Stimulated activated CD8-positive, alpha-beta memory T cell treated with anti-CD3 and anti-CD28 coated beads, Interleukin-4, amount 100 ng/mL, for 4 hours (primary cell): Measurements from ENCODE around the gene ADTRP.

ENCODE experiments used
- DNase-seq, 2 donors: peaks; one replicate each; pipeline ENCODE4 v3.0.0-alpha.2; 2020; ENCODE audit warnings: low read depth in 2 of 2, low spot score in 1 of 2

ADTRP gene

DNA sequence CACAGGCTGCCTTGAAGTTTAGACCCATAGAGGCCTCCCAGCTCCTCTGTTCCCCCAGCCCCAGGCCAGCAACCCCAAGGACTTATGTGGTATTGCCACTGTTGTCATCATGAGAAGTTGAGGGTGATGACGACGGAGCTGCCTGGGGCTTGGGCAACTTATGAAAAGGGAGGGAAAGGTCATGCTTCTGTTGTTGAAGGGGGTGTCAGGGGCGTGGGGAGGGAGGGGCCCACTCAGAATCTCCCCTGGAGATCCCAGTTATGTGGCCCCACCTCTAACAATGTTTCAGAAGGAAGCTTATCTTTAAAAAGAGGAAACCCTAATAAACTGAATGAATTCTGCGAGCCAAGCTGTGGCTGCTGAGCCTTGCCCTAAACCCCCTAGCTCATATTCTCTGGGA, 4.2 kb downstream of the ADTRP start:
- DNase-seq, result no peak

DNA sequence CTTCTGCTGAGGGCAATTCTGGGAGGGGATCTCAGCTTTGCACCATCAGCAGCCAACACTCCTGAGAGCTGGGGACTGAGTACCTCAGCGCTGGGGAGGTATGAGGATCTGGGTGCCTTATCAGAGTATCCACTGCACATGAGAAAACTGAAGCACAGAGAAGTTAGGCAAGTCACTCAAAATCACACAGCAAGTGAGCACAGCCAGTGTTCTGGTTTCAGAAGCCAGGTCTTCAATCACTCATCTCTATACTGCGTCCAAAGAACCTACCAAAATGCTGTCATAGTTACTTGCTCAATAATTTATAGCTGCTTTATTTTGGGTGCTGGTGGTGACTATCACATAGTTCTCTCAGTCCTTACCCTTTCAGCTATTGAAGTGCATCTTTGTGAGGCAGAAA, 5.0 kb downstream of the ADTRP start:
- no peak for DNase-seq

DNA sequence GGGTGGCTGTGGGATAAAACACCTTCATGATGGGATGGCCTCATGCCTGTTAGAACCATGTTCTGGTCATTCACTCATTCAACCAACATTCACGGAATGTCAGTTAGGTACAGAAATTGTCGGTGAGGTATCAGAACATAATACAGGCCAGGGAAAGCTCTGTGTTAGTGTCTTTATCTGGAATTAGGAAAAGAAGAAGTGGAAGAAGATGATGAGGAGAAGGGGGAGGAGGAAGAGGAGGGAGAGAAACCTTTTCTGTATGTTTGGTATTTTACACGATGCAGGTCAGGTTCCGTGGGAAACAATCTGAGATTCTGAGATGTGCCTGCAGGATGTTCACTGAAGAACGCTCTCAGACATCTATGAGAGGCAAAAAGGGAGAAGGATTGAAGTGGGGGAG, 5.6 kb downstream of the ADTRP start:
- no peak for DNase-seq

DNA sequence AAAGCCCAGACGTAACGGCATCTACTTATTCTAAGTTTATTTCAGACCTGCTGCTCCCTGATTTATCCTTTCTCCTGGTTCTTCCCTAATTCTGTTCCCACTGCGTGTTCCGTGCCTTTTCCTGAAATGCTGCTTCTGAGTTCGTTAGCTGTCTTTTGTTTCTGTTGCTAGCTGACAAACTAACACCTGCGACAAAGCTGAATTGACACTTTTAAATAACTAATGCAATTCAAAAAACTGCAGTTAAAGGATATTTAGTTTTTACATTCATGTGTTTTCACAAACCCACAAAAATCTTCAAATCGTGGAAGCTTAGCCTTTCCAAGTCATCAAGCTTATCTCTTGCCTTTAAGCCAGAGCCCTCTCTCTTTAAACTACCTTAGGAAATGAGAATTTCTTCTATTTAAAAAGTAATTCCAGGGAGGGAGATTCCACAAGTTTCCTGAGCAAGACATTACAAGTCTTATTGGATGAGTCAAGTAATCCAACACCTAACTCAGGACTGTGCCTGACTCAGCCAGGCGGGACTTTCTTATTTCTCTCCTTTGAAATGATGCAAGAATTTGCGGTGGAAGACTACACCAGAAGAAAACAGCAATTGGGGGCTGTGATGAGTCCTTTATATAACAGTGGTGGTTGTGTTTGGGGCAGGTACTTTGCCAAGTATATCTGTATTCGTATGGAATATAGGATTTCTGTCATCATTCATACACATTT, 6.3 kb downstream of the ADTRP start:
- DNase-seq, result no peak

DNA sequence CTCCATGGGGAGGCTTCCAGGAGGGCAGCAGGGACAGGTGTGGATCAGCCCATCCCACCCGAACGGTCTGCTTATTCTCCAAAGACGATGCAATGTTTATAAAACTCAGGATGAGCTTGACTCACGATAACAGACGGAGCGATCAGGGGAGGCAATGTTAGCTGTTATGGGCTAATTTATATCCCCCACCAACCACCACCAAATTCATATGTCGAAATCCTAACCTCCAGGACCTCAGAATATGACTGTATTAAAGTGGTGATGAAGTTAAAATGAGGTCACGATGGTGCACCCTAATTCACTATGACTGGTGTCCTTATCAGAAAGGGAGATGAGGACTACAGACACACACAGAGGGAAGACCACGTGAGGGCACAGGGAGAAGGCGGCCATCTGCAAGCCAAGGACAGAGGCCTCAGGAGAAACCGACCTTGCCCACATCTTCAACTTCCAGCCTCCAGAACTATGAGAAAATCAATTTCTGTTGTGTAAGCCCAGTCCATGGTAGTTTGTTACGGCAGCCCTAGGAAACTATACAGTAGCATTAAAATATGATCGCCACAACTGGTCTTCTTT, 7.0 kb downstream of the ADTRP start:
- DNase-seq, result no peak

DNA sequence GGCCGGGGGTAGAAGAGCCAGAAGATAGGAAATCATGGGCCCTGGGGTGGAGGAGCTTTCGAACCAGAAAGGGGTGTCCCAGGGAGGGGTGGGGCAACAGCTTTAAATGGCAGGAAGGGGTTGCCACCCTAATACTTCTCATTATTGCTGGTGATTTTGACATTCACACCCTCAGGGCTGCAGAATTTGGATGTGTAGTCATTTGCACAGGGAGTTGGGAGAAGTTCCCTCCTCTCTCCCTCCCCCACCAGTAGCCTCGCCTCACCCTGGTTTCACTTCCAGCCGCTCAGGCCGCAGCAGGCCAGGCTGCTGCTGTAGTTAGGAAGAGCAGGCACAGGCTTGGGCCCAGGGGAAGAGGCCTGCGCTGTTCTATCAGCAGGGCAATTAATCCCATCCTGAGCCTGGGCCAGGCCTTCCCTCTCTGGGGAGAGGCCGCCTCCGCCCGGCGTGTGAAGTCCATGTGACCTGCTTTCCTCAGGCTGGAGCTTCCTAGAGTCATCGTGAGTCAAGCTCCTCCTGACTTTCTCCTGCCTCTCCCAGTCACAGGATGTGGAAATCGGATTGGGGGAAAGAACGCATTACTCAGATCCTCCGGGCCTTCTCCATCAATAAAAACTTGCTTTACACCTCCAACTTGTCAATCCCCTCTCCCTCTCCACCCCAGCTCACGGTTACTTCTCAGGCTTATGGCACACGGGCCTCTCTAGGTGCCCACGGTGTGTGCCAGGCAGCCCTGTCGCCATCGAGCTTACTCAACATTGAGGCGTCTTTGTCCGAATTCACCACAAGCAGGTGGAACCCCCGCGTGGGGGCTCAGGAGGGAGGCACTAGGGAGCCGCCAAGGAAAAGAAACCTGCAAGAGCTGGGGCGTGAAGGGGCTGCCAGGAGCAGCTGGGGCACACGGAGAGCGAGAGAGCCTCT, 7.8 kb downstream of the ADTRP start:
- no peak for DNase-seq

DNA sequence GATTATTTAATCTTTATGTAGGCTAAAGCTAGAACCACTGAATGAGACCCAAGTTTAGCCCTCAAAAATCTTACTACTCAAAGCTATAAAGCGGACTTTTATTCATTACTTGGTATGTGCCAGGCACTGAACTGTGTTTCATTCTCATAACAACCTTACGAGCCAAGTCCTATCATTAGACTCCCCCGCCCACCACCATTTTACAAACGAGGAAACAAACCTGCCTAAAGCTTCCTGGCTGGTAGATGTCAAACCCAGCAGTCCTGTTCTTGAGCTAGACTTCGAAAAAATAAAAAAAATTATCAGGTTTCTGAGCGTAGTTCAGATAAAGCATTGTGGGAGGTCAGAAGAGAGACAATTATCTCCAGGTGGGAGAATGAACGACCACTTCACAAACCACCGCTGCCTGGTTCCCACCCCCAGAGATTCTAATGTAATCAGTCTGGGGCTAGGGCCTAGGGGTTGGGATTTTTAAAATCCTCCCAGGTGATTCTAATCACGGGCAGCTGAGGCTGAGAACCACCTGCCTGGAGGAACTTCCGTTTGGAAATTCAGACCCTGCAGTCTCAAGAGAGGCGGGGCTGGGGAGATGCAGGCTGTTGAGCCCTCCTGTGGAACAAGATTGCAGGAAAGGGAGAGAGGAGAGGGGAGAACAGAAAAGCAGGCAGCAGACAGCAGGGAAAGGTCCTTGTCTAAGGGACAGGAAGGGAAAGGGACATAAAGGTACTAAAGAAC, 8.6 kb downstream of the ADTRP start:
- no peak for DNase-seq

DNA sequence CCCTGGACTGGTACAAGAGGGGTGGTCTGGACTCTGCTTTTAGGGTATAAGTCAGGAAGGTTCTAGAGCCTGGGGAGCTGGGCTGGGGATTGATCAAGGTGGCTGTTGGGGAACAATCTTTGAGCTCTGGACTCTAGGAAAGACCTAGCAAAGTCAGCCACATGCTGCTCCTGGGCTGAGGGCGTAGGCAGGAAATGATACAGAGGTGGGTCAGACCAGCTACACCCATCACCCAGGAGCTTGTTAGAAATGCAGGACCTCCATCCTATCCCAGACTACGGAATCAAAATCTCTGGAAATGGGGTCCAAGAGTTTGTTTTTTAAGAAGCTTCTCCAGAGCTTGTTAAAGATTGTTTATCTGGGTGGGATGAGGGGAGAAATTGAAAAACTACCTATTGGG, 9.4 kb downstream of the ADTRP start:
- no peak for DNase-seq

DNA sequence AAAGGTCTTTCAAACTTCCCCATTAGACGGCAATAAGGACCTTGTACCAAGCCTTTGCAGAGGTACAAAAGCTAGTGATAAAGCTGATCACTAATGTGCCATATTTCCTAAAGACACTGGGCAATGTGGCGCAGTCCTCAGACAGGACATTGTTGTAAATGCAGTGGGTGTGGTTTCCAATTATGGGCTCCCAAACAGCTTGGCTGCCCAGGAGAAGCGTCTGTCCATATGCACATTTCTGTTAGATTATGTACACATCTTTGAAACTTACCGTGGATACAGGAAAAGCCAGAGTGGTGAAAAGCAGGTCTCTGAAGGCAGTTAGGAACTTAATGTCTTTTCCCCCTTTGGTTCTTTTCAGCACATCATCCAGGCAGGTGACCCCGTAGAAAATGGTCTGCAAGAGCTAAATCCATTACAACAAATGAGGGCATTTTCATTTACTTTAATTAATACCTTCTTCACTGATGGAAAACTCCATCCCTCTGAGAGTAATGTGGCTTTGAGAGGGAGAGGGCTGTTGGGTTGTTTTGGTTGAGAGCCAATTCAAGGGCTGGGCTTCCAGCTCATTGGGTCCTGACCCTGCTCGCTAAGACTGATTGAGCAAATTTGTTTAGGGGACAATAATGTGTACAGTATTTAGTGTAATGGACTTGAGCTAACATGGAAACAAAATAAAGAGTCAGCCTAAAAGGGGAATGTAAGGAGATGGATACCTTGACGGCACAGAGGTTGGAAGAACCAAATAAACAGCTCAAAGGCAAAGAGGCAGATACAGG, 10.4 kb downstream of the ADTRP start:
- DNase-seq, result no peak

DNA sequence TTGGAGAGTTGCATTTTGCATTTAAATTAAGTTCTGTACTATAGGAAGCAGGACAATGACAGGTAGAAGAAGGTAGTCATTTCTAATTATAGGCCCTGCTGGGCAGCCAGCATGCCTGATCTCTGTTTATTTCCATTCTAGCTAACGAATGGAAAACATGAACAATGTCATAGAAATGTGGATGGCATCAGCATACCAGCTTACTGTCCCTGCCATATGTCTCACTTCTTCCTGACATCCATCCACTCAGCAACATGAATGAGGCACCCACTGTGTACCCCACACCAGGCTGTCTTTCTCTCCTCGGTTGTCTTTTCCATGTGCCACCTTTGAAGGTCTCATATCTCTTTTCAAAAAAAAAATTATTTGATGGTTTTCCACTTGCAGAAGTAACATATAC, 11.1 kb downstream of the ADTRP start:
- no peak for DNase-seq

DNA sequence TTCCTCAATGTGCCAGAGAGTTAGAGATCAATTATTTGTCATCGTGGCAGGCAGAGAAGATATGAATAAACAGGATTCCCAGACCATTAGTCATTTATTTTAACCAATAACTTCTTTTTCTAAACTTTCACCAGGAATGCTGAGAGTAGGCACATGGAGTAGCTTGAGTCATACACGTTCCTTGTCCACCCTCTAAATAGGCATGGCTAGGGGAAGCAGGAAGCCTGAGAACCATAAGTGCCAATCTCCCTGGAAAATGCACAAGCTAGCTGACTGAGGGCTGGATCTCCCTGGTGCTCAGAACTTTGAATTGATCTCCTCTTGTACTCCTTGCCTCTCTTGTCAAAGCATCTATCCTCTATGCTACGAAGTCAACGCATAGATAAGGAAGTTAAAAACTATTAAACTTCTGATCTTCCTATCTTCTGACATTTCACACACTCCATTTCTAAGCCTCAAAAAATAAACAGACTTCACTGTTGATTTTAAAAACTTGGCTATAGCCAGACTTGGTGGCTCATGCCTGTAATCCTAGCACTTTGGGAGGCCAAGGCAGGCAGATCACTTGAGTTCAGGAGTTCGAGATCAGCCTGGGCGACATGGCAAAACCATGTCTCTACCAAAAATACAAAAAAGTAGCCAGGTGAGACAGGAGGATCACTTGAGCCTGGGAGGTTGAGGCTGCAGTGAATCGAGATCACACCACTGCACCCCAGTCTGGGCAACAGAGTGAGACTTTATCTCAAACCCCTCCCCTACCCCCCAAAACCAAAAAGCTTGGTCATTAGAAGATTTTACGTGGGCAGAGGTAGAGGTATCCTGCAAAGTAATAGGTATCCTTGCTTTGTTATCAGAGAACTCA, 11.8 kb downstream of the ADTRP start:
- DNase-seq, result no peak

DNA sequence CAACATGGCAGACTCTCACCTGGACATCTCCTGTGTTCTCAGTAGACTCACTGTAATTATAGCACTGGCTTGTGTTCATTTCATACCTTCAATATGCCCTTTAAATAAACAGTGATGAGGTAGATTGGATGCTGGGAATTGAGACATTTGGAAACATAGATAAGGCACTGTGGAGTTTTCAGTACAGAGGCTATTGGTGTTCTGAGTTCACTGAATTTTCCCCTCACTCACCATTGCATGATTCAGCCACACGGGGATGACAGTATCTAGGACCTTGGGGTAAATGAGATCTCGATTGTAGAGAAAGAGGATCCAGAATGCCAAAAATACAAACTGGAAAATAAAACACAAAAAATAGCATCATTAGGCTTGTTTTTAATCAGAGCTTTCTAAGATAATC, 12.6 kb downstream of the ADTRP start:
- DNase-seq, result no peak

DNA sequence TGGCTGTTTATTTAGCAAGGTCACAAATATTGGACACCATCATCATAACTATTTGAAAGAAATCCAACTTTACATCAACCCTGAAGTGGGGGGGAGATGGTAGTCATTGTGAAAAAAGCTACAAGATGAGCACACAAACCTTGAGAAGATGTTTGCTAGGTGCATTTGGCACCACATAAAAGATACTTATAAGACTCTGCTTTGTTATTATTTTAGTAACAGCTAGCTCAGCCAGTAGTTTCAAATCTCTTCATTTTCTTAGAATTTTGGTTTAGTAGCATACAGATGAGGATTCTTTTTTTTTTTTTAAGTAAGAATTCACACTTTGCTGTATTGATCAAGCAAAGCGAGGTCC, 14.4 kb downstream of the ADTRP start:
- no peak for DNase-seq

DNA sequence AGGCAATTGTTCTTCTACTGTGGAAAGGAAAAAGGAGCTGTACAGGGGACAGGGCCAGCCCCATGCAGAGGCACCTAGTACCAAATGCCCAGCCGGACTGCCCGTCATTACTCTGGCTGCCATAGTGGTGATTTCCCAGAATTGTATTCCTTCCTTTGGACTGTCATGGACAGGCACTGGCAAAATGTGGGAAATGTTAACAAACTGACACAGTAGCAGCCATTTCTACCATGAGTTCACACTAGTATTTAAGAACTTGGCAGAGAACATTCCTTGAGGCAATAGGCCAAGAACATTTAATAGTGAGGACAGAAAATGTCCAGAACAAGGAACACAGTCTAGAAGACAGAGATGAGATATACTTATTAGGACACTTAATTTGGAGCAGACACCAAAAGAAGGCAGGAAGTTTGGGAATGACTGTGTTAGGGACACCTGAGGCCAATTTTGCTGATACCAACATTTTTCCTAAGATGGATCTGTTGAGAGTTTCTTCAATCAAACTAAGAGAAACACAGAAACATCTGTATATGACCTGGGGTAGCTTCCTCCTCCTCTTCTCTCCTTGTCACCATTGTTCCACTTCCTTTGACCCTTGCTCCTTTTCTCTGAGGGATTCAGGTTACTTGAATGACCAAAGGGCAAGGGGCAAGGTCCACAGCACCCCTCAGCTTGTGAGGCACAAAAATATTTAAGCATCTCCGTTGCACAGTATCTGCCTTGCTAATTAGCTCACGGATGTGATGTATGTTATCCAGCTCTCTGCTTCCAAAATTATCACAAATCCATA, 14.9 kb downstream of the ADTRP start:
- DNase-seq, result no peak

DNA sequence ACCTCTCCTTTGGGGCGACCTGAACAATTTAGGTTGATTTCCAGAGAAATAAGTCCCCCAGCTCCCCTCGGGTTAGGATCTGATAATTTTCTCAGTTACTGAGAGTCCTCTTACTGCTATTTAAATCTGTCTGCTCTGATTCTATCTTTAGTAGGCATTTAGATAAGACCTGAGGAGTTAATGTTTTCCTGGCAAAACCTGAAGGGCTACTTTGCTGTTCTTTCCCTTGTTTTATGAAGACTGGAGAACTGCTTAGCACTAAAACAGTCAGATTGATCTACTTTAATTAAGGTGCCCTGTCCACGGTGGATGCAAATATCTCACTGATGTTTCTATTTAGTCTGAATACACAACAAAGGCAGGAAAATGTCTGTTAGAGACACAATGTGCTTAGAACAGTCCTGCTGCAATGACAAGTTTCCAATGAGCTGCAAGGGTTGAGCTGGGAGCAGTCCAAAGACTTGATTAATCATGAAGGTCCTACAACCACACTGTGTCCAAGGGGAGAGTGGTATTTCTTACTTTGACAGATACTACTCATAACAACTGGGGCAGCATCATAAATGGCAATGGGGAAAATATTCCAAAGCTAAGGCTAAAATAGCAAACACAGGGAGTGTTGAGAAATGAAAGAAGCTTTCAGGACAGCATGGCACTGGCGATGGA, 15.7 kb downstream of the ADTRP start:
- DNase-seq, result no peak

DNA sequence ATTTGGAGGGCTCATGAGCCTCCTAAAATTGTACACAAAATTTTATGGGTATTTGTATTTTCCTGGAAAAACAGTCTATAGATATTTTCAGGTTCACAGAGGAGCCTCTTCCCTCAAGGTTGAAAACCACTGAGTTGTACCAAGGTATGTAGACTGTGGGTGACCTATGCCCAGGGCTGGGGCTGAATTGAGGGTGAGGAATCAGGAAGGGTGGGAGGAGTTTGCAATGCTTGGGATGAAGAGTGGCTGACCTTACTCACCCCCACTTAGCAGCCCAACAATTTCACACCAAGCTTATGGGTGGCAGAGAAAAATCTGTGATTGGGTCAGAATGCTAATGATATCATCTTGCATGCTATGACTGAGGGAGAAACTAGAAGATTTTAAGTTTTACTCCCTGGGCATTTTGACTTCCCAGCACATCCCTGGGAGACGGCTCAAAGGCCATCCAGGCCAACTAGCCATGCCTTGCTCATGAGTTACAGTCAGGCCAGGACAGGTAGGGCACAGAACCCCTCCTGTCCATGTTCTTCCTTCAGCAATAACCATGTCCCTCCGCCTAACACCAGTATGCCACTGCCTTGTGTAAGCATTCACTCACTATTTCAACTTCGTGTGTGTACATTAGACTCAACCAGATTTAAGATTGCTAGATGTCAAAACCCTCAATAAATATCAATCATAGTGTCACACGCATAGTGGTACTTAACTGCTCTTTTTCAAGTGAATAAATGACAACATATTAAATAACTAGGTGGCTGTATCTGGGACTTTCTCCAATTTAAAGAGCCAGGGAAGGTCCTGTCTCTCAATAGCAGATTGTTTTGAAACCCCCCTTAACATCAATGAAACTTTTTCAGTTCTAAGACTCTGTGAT, 16.6 kb downstream of the ADTRP start:
- DNase-seq, result no peak

DNA sequence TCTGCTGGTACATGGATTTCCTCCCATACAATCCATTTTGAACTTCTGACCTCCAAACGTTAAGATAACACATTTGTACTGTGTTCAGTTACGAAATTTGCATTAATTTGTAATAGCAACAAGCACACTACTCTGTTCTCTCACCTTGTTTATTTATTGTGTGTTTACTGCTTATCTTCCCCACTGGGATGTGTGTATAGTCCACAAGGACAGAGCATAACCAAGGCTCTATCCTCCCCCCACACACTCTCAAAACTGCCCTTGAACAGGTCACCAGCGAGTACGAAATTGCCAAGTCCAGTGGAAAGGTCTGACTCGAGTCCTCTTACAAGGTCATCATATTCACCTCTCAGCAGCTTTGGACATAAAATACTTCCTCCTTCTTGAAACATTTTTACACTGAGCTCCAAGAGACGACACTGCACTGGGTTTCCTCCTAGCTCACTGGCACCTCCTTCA, 18.6 kb downstream of the ADTRP start:
- no peak for DNase-seq

DNA sequence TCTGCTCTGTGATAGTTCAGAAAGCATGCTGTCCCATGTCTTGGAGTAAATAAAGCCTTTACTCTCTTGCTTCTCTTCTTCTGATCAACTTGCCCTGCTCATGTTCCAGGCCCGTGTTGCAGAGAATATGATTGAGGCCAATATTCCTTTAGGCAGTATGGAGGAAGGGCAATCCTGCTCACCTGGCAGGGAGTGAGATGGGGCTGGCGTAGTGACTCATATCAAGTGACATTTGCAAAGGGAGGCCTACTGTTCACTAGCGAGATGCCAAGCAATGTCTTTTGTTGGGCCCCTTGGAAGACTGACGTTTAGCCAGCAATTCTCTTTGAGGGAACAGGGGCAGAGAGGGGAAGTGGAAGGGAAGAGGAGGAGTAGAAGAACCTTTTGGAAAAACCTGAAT, 19.7 kb downstream of the ADTRP start:
- DNase-seq, result no peak
